HG02970 (cell line): Measurements from ENCODE around the gene ABCF2.

ENCODE experiments used
- ATAC-seq: cut with Tn5 transposase; IDR thresholded peaks from one replicate; pipeline ENCODE4 v1.9.1; 2021; ENCODE audit warnings: mild to moderate bottlenecking, moderate library complexity, moderate number of reproducible peaks; ENCODE audit not compliant: unreplicated experiment, low FRiP score

The ABCF2 gene

DNA sequence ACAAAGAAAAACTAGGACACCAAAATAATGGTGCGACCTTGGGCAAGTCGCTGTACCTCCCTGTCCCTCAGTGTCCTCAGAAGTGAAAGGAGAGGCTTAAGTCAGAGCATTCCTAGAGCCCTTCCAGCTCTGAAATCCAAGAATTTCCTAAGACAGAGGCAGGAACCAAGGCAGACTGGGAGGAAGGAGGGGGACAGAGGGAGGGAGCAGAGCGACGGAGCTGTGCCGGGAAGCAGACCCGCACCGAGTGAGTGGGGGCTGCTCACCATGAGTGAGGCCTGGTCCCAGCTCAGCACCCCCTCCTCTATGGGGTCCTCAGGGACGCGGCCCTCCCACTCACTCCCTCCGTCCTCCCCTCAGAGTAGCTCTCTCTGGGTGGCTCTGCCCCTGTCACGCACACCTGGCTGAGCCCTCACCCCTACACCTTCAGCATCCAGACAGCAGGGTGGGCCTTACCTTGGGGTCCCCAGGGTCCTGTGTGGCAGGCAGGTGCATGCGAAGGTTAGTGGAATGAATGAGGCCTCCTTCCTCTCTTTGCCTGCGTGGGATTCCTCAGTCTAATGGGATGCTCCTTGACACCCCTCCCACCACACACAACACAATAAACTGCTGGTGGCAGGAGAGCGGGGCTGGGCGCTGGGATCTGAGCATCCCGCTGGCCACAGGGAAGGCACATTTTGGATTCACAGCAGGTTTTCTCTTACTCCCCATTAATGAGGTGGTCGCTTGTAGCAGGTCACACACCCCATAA, 26.1 kb upstream of the ABCF2 start:
- no peak for ATAC-seq

DNA sequence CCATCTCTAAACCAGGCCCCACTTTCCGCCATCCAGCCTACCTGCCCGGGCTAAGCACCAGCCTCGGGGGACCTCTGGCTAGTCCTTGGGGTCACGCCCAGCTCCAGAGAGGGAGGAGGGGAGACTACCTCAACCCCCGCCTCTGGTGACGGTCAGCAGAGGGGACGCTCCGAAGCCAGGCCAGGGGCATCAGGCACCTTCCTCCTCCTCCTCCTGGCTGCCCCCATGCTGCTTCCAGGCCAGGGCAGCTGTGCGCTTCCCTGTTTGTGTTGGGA, 25.5 kb upstream of the ABCF2 start:
- no peak for ATAC-seq

DNA sequence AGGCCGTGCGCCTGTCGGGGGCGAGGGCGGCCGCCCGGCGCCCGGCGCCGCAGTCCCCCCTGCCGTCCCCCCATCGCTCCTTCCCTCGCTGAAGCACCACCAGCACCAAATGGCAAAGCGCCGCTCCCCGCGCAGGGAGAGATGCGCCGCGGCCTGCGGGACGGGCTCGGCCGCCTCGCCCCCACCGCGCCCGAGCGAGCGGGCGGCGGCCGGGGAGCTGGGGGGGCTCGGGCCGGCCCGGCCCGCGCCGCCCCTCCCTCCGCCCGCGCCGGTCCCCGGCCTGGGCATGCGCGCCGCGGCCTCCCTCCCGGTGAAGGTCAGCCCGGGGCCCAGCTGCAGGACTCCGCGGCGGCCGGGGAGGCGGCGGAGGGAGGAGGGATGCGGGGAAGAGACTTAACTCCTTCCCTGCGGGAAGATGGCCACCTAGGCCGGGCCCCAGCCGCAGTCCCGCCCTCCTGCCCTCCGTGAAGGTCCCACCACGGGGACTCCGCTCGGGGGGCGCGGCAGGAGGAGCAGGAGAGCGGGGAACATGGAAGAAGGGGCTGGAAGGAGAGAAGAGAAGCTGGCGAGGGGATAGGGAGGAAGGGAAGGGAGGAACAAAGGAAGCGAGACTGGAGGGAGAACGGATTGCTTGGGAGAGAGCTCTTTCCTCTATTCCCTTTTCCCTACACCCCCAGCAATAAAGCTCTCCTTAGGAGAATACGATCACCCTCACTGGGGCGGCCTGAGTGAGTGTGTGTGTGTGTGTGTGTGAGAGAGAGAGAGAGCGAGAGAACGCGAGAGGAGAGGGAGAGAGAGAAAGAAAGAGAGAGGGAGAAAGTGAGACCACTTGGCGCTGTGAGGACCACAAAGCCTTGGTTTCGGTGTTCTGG, 24.9 kb upstream of the ABCF2 start:
- no peak for ATAC-seq

DNA sequence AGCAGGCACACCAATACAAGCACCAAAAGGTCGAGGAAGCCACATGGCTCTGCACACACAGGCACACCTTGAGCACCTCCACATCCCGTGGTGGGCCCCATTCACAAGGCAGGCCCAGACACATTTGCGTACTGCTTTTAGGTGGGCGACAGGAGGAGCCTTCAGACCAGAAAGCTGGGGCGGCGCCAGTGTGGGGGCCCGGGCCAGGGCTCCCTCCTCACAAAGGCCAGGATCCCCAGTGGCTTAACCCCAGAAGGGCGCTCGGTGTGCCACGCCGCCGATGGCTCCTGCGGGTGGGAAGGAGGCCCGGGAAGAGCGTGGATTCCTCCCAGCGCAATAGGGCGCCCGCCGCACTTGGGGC, 24.3 kb upstream of the ABCF2 start:
- ATAC-seq, result no peak

DNA sequence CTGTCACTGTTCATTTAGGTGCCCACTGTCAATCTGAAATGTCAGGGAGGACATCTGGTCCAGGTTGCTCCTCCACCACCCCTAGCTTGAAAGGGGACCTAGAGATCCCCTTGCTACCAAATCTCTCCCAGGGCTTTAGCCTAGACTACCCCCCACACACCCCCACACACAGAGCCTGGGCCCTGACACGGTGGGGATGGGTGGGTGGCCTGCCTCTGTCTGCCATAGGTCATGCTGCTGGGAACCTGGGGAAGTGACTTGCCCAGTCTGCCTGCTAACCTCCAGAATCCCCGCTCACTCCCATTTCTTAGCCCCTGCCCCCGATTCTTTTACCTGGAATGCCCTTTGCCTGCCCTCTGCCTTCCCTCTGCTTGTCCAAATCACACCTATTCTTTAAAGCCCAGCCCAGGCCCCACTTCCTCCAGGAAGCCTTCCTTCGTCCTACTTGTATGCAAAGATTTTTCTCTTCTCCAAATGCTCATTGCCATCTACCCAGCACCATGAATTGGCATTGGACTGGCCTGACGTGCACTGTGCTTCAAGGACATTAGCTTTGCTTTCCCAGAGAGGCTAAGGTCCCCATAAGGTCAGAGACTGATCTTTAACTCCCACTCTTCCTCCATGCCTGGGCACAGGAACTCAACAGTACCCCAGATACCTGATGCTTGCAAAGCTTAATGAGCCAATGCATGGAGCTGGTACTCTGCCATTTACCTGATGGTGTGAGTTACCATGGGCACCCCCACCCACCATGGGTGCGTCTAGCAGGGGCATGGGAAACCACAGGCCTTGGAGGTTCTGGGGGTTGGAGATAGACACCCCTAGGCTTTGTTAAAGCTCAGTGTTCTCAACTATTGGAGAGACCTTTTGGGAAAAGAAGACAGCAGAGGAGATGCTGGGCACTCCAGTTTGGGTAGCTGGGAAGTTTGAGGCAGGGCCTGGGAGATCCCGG, 23.5 kb upstream of the ABCF2 start:
- no peak for ATAC-seq

DNA sequence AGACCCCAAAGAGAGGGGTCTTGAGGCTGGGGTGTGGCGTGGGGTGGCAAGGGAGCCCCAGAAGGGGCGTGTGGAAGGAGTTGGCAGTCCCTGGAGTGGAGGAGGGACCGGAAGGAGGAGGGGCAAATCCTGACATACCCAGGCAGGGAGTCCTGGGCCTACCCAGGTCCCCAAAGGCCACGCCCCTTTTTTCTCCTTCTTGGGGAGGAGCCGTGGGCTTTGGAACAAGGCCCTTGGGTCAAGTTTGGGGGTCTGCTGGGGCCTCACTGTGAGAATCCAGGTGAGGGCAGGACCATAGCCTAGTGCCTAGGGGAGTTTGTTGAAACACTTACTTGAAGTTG, 22.7 kb upstream of the ABCF2 start:
- no peak for ATAC-seq

DNA sequence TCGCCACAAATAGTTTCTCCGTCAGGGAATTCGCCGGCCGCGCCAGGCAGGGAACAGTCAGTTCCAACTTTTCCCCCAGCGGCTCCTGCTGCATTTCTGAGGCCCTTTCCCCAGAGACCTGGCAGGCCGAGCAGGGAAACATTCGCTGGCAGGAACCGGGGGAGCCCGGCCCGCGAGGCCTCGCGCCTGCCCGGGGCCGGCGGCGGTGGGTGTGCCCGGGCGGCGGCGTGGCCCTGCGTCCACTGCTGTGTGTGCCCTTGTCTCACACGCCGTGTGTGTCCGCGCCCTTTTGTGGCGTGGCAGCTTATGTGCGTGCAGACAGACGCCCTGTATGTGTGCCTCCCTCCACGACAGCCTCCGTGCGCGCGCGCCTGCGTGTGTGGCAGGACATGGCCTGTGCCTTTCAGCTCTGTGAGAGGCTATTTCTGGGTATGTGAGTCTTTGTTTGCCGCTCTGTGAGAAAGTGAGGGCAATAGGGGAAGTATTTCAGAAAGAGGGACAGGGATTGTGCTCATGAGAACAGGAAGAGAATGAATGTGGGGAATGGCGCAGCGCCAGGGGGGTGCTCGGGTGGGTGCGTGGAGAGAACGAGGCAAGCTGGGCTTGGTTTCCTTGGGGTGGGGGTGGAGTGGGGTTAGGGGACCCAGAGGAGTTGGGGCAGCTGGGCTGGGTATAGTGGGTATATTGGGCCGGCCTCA, 22.2 kb upstream of the ABCF2 start:
- ATAC-seq, result no peak

DNA sequence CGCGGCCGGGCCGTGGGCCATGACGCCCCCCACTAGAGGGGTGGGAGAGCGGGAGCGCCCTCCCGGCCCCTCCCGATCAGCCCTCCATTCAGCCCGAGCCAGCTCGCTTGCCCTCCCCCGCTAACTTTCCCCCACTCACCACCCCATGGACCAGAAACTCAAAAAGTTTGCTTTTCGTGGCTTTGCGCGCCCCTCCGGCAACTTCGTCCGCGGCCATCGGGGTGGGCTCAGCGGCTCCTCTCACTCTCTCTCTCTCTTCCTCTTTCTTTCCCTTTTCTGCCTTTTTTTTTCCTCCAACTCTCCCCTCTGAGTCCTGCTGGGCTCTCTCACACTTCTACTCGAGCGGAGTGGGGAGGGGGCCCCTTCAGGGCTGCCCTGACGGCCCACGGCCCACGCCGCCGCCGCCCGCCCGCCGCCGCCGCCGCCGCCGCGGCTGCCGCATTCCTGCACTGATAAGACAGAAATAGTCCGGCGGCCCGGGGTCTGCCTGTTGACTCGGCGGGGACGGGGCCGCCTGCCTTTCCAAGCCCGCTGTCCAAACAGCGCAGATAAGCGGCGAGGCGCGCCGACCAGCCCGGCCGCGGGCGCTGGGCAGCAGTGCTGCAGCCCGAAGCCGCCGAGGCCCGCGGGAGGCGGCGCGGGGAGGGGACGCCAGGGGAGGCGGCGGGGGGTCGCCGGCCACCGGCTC, 21.5 kb upstream of the ABCF2 start, which contains the start of gene SMARCD3:
Gene SMARCD3 (minus strand): TSS at position 349 of the 688 bp plus-strand sequence. CDS start 132 bp downstream, at position 217.
- ATAC-seq, result no peak

DNA sequence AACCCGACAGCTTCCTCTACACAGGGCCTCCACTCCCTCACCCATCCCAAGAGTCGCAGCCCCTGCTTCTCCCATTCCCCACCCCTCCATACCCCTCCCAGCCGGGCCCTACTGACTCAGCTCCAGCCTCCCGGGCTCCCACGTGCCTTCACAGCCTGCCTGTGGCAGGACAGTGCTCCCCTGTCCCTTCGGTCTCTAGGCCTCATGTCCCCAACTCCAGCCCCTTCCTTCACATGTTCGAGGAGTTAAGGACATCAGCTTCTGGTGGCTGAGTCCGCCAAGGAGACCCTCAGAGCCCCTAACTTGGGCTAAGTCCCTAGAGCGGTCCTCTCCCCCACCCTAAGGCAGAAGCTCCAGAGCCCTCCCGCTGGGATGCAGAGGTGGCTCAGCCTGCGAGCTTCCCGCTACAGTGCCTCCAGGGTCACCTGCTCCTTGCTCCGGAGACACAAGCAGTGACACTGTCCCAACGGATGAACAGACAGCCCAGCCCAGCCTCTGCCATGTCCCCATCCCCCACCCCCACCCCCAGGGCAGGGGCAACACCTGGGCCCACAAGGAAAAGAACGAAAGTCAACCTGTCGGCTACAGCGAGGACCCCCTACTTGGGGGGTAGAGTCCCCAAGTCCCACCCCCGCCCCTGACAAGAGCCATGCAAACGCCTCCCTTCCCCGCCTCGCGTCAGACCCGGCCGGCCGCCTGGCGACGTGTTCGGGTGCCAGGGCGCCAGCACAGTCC, 20.8 kb upstream of the ABCF2 start:
- ATAC-seq, result no peak

DNA sequence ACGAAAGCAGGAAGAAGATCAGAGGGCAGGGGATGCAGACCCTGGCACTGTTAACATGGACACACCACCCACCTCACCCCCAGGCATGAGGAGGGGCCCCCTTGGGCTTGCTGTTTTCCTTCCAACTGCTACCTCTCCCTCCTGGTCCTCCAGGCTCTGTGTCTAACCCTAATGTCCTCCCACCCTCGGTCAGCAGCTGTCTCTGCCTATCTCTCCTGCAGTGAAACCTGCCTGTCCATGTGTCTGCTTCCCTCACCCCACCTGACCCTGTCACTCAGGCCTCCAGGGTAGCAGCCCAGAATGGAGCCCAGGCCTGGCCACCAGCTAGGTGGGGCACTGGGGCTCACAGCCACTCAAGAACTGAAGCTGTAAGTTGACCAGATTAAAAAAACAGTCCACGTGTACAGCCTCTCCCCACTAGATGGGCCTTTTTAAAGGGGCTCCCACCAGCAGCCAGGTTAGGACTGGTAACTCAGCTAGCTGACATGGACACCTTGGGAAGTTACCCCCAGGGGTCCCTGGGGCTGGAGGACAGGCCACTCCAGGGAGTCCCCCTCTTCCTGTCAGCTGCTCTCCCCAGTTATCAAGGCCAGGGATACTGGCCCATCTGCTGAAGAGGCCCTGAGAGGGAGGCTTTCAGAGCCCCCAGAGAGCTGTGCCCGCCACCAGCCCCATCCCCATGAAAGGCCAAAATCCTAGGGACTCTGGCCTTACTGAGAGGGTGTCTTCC, 20.0 kb upstream of the ABCF2 start:
- no peak for ATAC-seq

DNA sequence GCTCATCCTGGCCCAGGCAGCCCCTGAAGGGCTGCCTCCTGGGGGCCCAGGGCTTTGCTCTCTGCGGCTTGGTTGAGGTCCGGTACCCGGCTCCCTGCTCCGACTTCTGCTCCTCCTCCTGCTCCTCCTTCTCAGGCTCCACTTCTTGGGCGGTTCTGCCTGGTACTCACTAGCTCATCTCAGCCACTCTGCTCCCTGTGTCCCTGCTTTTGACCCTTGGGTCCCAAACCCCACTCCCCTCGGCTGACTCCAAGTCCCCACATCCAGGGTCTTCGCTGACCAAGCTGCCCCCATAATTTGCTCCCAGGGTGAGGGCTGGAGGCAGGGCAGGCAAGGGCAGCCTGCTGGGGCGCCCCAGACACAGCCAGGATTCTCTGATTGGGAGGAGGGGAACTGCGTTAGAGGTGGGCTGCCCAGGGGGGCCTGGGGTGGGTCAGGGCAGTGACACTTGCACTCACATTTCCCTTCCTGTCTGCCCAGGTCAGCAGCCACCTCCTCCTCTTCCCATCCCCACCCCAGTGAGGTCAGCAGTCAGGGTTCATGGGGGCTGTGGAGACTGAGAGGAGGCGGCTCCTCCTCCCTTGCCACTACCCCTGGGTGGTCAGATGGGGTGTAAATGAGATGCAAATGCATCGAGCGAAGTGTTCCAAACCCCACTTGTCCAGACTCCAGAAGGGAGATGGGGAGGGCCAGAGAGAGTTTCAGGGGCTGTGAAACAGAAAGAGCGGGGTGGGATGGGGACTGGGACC, 19.3 kb upstream of the ABCF2 start:
- ATAC-seq, result no peak

DNA sequence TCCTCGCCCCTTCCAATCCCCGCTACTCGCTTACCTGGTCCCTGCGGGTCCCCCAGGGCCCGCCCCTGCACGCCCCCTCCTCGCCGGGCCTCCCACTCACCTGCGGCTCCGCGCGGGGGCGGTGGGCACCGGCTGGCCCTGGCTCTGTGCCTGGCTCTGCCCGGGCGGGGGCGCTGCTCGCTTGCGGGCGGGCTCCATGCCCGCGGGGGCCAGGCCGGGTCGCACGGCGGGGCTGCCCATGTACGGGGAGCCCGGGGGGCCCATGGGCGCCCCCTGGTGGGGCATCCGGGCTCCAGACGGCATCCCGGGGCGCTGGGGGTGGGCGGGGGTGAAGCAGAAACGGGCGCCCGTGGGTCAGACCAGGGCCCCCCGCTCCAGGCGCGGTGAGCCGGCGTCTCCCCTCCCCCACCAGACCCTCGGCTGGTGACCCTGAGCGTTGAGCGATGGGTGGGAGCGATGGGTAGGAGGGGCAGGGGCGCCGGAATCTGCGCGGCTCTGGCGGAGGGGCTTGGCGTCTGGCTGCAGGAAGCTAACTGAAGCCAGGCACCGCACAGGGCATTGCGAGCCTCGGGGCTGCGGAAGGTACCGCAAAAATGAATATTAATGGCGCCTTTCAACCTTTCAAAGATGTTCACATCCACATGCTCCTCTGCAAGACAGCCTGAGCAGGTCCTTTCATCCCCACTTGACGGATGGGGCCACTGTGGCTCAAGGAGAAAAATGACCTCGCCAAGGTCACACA, 18.5 kb upstream of the ABCF2 start:
- peak; percentile 50 for ATAC-seq

DNA sequence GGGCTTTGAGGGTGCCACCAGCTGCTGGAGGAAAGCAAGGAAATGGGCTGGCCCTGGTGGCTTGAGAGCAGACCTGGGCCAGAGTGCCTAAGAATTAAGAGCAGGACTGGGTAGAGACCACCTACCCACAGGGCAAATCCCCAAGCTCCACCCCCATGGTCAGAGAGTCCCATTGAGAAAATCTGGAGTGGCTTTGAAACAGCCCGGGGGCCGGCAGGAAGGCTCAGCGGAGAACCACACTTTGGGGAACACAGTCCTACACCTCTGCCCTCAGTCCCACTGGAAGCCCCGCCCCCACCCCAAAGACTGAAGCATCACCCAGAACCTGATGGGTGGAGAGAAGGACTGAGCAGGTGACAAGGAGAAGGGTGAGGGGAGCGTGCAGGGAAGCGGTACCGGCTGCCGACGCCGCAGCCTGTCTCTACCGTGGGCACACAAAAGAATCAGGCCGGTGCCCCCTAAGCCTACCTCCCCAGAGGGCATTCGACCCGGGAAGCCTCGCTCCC, 17.9 kb upstream of the ABCF2 start:
- no peak for ATAC-seq

DNA sequence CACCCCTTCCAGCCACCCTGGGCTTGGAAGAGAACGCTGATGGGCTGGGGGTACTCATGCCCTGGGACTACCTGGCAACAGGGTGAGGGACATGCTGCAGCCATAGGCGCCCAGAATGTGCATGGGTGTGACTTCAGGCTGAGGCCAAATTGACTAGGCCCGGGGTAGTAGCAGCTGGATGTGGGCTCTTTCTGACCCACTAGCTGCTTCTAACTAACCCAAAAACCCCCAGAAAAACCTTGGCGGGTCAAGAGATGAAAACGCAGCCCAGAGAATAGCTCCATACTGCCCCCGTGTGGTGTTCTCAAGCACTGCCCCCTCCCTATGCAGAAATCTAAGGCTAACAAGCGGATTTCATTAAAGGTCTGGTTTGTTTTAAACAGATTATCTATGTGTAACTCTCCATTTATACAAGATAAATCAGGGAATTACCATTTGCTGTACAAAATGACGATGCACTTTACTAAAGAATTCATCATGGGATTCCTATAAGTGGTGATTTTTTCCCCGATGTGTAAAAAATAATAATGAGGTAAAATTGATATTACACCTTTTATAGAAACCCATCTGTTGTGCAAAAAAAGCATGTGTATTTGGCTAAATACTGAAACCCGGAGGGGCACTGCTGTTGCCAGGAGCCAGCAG, 17.3 kb upstream of the ABCF2 start:
- ATAC-seq, result no peak

DNA sequence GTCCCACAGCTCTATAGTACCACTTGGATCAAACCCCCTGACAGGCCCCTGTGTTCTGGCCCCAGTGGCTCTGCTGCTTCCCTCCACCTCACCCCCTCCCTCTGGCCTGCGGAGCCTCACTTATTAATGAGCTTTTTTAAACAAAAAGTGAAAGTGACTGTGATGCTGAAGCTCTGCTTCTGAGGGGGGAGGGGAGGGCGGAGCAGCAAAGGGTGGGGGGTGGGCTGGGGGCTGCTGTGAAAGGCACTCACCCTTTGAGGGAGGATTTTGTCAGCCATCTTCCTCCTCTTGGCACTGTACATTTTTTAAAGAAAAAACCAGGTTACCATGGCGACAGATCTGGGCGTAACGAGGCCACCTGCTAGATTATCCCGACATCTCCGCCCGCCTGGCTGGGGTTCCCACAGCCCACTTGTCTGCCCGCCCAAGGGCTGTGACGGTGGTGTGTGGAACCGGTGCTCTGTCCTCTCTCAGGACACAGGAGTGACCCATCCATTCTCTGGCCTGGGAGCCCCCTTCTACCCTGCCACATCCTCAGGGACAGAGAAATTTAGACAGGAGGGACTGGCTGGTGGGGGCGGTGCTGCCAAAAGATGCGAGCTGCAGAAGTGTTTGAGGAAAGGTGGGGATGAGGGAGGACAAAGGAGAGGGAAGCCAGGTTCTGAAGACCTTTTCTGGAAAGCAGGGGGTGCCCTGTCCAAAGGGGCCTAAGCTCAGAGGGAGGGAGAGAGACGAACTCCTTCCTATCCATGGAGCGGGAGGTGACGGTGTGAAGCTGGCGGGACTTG, 16.6 kb upstream of the ABCF2 start:
- no peak for ATAC-seq

DNA sequence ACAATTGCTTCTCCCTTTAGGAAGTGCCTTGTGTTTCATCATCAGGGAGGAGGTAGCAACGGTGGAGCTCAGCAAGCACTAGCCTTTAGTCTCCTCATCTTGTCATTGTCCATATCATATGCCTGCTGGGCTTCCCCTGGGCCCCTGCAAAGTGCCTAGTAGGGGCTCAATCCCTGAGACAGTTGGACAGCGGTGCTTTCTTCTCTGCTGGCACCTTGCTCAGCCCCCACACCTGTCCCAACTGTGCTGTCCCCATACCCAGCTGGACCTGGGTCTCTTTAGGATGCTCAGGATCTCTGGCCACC, 16.0 kb upstream of the ABCF2 start:
- ATAC-seq, result no peak
